ENCODE measurements around the gene HOXA1.

The HOXA1 gene

GRCh38 chr7:27101171-27101956, 5.6 kb upstream of the HOXA1 start:
- H3K4me3 ChIP-seq (ENCODE audit: low read depth, low read length, poor library complexity, severe bottlenecking): no peak overlapping the region
- H3K79me2 ChIP-seq (ENCODE audit: insufficient read depth, low read length): no peaks in the 10 kb centered on the region
- H2AFZ ChIP-seq (ENCODE audit: low read length): no peak overlapping the region
- no peak overlapping the region for H3K27ac ChIP-seq (ENCODE audit: low read depth, low read length, poor library complexity, severe bottlenecking)
- TF ChIP-seq CTCF (IDR thresholded peaks at IDR 0.05; ENCODE audit: low read length): no peak
- no peak for TF ChIP-seq EZH2 (IDR thresholded peaks at IDR 0.05; ENCODE audit: borderline replicate concordance, low read length)
- no peaks in the 10 kb centered on the region for H3K9me2 ChIP-seq (ENCODE audit: low read depth, low read length)
- H3F3A ChIP-seq (ENCODE audit: insufficient read depth, low read length): 0 out of 2 replicates have a peak, but pooled peaks cover 6% of the 10 kb centered on the region
- peaks cover 6% of the 10 kb centered on the region; the same call in 1 of the 2 replicates for H3K27me3 ChIP-seq (ENCODE audit: insufficient read depth, low read length)
- H4K20me1 ChIP-seq (ENCODE audit: insufficient read depth, low read length): no peaks in the 10 kb centered on the region
- H3K4me2 ChIP-seq (ENCODE audit: low read length): no peak overlapping the region
- H3K4me1 ChIP-seq (ENCODE audit: insufficient read depth, low read length, severe bottlenecking): peaks cover 9% of the 10 kb centered on the region
- H3K9me3 ChIP-seq (ENCODE audit: low read length): no peaks in the 10 kb centered on the region
- H3K9ac ChIP-seq (ENCODE audit: low read length): no peak overlapping the region
- H3K36me3 ChIP-seq (ENCODE audit: insufficient read depth, low read length): peaks cover 4% of the 10 kb centered on the region; the same call in 1 of the 2 replicates

GRCh38 chr7:27100694-27101170, 4.9 kb upstream of the HOXA1 start:
- Histone ChIP-seq H3K9me3 (ENCODE audit: low read length) (no peaks in the 10 kb centered on the region), H3K4me3 (ENCODE audit: low read depth, low read length, poor library complexity, severe bottlenecking) (no peak overlapping the region), H3K27me3 (ENCODE audit: insufficient read depth, low read length) (peaks cover 6% of the 10 kb centered on the region; the same call in 1 of the 2 replicates), H3K4me1 (ENCODE audit: insufficient read depth, low read length, severe bottlenecking) (peaks cover 9% of the 10 kb centered on the region), H4K20me1 (ENCODE audit: insufficient read depth, low read length) (no peaks in the 10 kb centered on the region), H2AFZ (ENCODE audit: low read length) (no peak overlapping the region), H3K9ac (ENCODE audit: low read length) (no peak overlapping the region), H3K27ac (ENCODE audit: low read depth, low read length, poor library complexity, severe bottlenecking) (no peak overlapping the region), H3K36me3 (ENCODE audit: insufficient read depth, low read length) (peaks cover 4% of the 10 kb centered on the region; the same call in 1 of the 2 replicates), H3F3A (ENCODE audit: insufficient read depth, low read length) (0 out of 2 replicates have a peak, but pooled peaks cover 6% of the 10 kb centered on the region), H3K79me2 (ENCODE audit: insufficient read depth, low read length) (no peaks in the 10 kb centered on the region), H3K4me2 (ENCODE audit: low read length) (no peak overlapping the region), H3K9me2 (ENCODE audit: low read depth, low read length) (no peaks in the 10 kb centered on the region)
- no peak for TF ChIP-seq EZH2 (IDR thresholded peaks at IDR 0.05; ENCODE audit: borderline replicate concordance, low read length)
- TF ChIP-seq CTCF (IDR thresholded peaks at IDR 0.05; ENCODE audit: low read length): no peak

GRCh38 chr7:27099453-27100370, 3.9 kb upstream of the HOXA1 start:
- no peak overlapping the region for H3K9ac ChIP-seq (ENCODE audit: low read length)
- no peaks in the 10 kb centered on the region for H3K9me2 ChIP-seq (ENCODE audit: low read depth, low read length)
- peaks cover 17% of the 10 kb centered on the region for H3K4me1 ChIP-seq (ENCODE audit: insufficient read depth, low read length, severe bottlenecking)
- H3K36me3 ChIP-seq (ENCODE audit: insufficient read depth, low read length): peaks cover 4% of the 10 kb centered on the region; the same call in 1 of the 2 replicates
- H3K27ac ChIP-seq (ENCODE audit: low read depth, low read length, poor library complexity, severe bottlenecking): no peak overlapping the region
- TF ChIP-seq CTCF (IDR thresholded peaks at IDR 0.05; ENCODE audit: low read length) (no peak), EZH2 (IDR thresholded peaks at IDR 0.05; ENCODE audit: borderline replicate concordance, low read length) (no peak)
- H3K4me3 ChIP-seq (ENCODE audit: low read depth, low read length, poor library complexity, severe bottlenecking): no peak overlapping the region
- H2AFZ ChIP-seq (ENCODE audit: low read length): no peak overlapping the region
- H3K79me2 ChIP-seq (ENCODE audit: insufficient read depth, low read length): no peaks in the 10 kb centered on the region
- no peaks in the 10 kb centered on the region for H3K9me3 ChIP-seq (ENCODE audit: low read length)
- 0 out of 2 replicates have a peak, but pooled peaks cover 6% of the 10 kb centered on the region for H3F3A ChIP-seq (ENCODE audit: insufficient read depth, low read length)
- peaks cover 6% of the 10 kb centered on the region; the same call in 1 of the 2 replicates for H3K27me3 ChIP-seq (ENCODE audit: insufficient read depth, low read length)
- no peak overlapping the region for H3K4me2 ChIP-seq (ENCODE audit: low read length)
- no peaks in the 10 kb centered on the region for H4K20me1 ChIP-seq (ENCODE audit: insufficient read depth, low read length)
